Measurements from ENCODE around the gene RABGEF1.

- TF ChIP-seq CTCF (IDR thresholded peaks at IDR 0.05) (no peak), POLR2A (IDR thresholded peaks at IDR 0.05) (no peak)
Measured at GRCh38 chr7:66737667-66738066, 2.9 kb upstream of the RABGEF1 start.
